K562 treated with DMSO at 1 percent for 24 hours (cell line): ENCODE data around the gene MDM1. TPM values are rescaled to one million over a fixed set of nuclear protein-coding genes. Genes with fewer than 3 reads are reported as not detected.

ENCODE experiments used
- total RNA-seq: library from RNA; unstranded; fragments of 300-600 nt; gene quantifications from 2 replicates; pipeline ENCODE4 v1.2.3, GENCODE V29; 2022; ENCODE audit warnings: low read depth; ENCODE audit not compliant: insufficient read depth

The MDM1 gene
- total RNA-seq = 5.1 and 5.6 TPM in 2 replicates

GRCh38 chr12:68331869-68332727 is at the start of gene MDM1:
MDM1 (minus strand) TSS chr12:68332362; CDS start chr12:68332245, 117 bp downstream.

GRCh38 chr12:68253504-68253903 is 78.7 kb downstream of the MDM1 start, which contains the start of gene IL22:
IL22 (minus strand) TSS chr12:68253604; CDS start chr12:68253448, 156 bp downstream.

Other genes starting within 250 kb of the MDM1 start
- gene IFNG, start 172.6 kb downstream of the MDM1 start, total RNA-seq = not detected in 2 replicates
- gene IL26, start 106.6 kb downstream of the MDM1 start, total RNA-seq = not detected in 2 replicates
- gene IL22, start 78.8 kb downstream of the MDM1 start, total RNA-seq = not detected in 2 replicates